Renal cortex interstitium (tissue), 3 donors: Measurements from ENCODE around the gene PRR23E. TPM values are rescaled to one million over a fixed set of nuclear protein-coding genes. Genes with fewer than 3 reads are reported as not detected.

Experiments used
- polyA plus RNA-seq, 3 donors: library from polyadenylated mRNA; unstranded; fragments of 120-200 nt; gene quantifications; one replicate each; pipeline ENCODE4 v1.2.1, GENCODE V29; 2013; ENCODE audit not compliant: insufficient read length in 3 of 3

PRR23E gene
- polyA plus RNA-seq, 3 donors: not detected

Other genes with a start within 250 kb of the PRR23E start
- 10 to 100 TPM; 28.7 to 33.7 (median 31.4) TPM for gene PLXNA1, start 210.0 kb upstream of the PRR23E start, polyA plus RNA-seq
- gene PRR20G, start 94.9 kb downstream of the PRR23E start, polyA plus RNA-seq: not detected